ENCODE data around the gene MFSD6.

DNA sequence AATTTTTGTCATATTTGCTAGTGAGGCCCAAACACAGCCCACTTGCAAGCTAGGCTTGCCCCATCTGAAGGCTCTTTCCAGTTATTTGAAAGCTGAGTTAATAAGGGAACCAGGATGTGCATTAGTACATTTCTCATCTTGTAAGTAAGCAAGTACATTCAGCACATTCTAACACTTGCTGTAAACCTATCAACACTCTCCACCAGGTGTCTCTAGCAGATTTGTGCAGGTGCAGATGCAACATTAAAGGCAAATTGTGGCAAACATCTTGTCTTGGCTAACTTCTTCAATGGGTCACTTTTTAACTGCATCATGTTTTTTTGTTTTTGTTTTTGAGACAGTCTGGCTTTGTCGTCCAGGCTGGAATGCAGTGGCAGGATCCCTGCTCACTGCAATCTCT is 25.3 kb upstream of the MFSD6 start:
- TF ChIP-seq, protein P1, sequence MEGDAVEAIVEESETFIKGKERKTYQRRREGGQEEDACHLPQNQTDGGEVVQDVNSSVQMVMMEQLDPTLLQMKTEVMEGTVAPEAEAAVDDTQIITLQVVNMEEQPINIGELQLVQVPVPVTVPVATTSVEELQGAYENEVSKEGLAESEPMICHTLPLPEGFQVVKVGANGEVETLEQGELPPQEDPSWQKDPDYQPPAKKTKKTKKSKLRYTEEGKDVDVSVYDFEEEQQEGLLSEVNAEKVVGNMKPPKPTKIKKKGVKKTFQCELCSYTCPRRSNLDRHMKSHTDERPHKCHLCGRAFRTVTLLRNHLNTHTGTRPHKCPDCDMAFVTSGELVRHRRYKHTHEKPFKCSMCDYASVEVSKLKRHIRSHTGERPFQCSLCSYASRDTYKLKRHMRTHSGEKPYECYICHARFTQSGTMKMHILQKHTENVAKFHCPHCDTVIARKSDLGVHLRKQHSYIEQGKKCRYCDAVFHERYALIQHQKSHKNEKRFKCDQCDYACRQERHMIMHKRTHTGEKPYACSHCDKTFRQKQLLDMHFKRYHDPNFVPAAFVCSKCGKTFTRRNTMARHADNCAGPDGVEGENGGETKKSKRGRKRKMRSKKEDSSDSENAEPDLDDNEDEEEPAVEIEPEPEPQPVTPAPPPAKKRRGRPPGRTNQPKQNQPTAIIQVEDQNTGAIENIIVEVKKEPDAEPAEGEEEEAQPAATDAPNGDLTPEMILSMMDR (IDR thresholded peaks at IDR 0.05): peak; percentile 46 to 71 (median 58)
- no peak for TF ChIP-seq POLR2A (IDR thresholded peaks at IDR 0.05)
